Brain microvascular endothelial cell (primary cell): ENCODE data around the gene HNF1B.

Experiments used
- DNase-seq: peaks from one replicate; pipeline ENCODE4 v3.0.0-alpha.2; 2020
- H3K27ac ChIP-seq: fragments of 250-450 bp; sonication (Bioruptor Pico); 2 replicates; pipeline ENCODE4 v1.5.1; 2020; ENCODE audit warnings: mild to moderate bottlenecking, moderate library complexity
- H3K27me3 ChIP-seq: fragments of 250-450 bp; sonication (Bioruptor Pico); replicated peaks from 2 replicates; pipeline ENCODE4 v1.5.1; 2020; ENCODE audit warnings: mild to moderate bottlenecking
- H3K36me3 ChIP-seq: fragments of 250-450 bp; sonication (Bioruptor Pico); replicated peaks from 2 replicates; pipeline ENCODE4 v1.5.1; 2020; ENCODE audit warnings: mild to moderate bottlenecking
- H3K4me3 ChIP-seq: 2 replicates; pipeline ENCODE4 v1.5.1; 2011; ENCODE audit warnings: low read depth, mild to moderate bottlenecking, control low read depth, low read length, moderate library complexity
- CTCF ChIP-seq: IDR thresholded peaks from 2 replicates; pipeline ENCODE4 v1.5.1; 2011; ENCODE audit warnings: low read depth, mild to moderate bottlenecking, moderate library complexity, low read length, control low read depth, inconsistent platforms; ENCODE audit errors: missing control alignments
- in situ Hi-C: cut with HindIII; loops from 2 replicates; pipeline ENCODE4 v1.10.0; 2017; ENCODE audit warnings: low sequenced_read_pairs, low pct_ligation_motif_present

The HNF1B gene

GRCh38 chr17:37677021-37677420 lies 67.8 kb downstream of the HNF1B start:
- in situ Hi-C loops, result no loop called here
- no peak for TF ChIP-seq CTCF
- Histone ChIP-seq H3K27ac (no peak overlapping the region), H3K27me3 (no peaks in the 10 kb centered on the region), H3K4me3 (no peak overlapping the region), H3K36me3 (no peaks in the 10 kb centered on the region)
- DNase-seq, result no peak

- Histone ChIP-seq H3K4me3 (no peak overlapping the region), H3K36me3 (no peaks in the 10 kb centered on the region), H3K27me3 (no peaks in the 10 kb centered on the region), H3K27ac (no peak overlapping the region)
- TF ChIP-seq CTCF, result no peak
- in situ Hi-C loops, result no loop called here
- DNase-seq, result no peak
Observed at GRCh38 chr17:37676115-37676925, 68.5 kb downstream of the HNF1B start.

- DNase-seq, result no peak
- H3K36me3 ChIP-seq, result no peaks in the 10 kb centered on the region
- TF ChIP-seq CTCF, result no peak
- no peak overlapping the region for H3K4me3 ChIP-seq
- in situ Hi-C loops, result no loop called here
- H3K27ac ChIP-seq, result no peak overlapping the region
- no peaks in the 10 kb centered on the region for H3K27me3 ChIP-seq
Observed at GRCh38 chr17:37674511-37674910, 70.3 kb downstream of the HNF1B start.

GRCh38 chr17:37673386-37673785 lies 71.5 kb downstream of the HNF1B start:
- in situ Hi-C loops, result no loop called here
- no peaks in the 10 kb centered on the region for H3K36me3 ChIP-seq
- H3K27me3 ChIP-seq, result no peaks in the 10 kb centered on the region
- no peak for TF ChIP-seq CTCF
- no peak overlapping the region for H3K27ac ChIP-seq
- no peak overlapping the region for H3K4me3 ChIP-seq
- DNase-seq, result no peak

- H3K4me3 ChIP-seq, result no peak overlapping the region
- peak overlapping the region; percentile 23 for H3K27ac ChIP-seq
- no peak for DNase-seq
- no peaks in the 10 kb centered on the region for H3K27me3 ChIP-seq
- TF ChIP-seq CTCF, result no peak
- H3K36me3 ChIP-seq, result no peaks in the 10 kb centered on the region
- in situ Hi-C loops, result no loop called here
Observed at GRCh38 chr17:37672548-37673078, 72.2 kb downstream of the HNF1B start.
